Stomach (tissue), 9 donors: ENCODE data around the gene TERB1. TPM values are rescaled to one million over a fixed set of nuclear protein-coding genes. Genes with fewer than 3 reads are reported as not detected.
"Not testable (repeated sequence)": the region's sequence is repeated elsewhere in the genome, so short reads cannot be mapped to it uniquely, and the experiment has no call there.

Source experiments
- DNase-seq, 2 donors: peaks; one replicate each; pipeline versions ENCODE4 v3.0.0 to v3.0.0-alpha.2; 2013 to 2019
- H3K27ac ChIP-seq, 5 donors: fragments of 200-600 bp in 4 of 5; sonication (generic) in 4 of 5; one replicate each; pipeline ENCODE4 v1.5.1; 2013 to 2019; ENCODE audit warnings: mild to moderate bottlenecking in 1 of 5, moderate library complexity in 1 of 5
- H3K27me3 ChIP-seq, 3 donors: fragments of 200-600 bp; sonication (generic); one replicate each; pipeline ENCODE4 v1.5.1; 2017 to 2019; ENCODE audit warnings: mixed run types in 1 of 3
- H3K36me3 ChIP-seq, 4 donors: fragments of 200-600 bp; sonication (generic); 1 replicate in 3 of 4; 2 replicates in 1 of 4; pipeline ENCODE4 v1.5.1; 2016 to 2019
- H3K4me1 ChIP-seq, 4 donors: fragments of 200-600 bp; sonication (generic); one replicate each; pipeline ENCODE4 v1.5.1; 2016 to 2019
- H3K4me3 ChIP-seq, 4 donors: fragments of 200-600 bp; sonication (generic) in 3 of 4; one replicate each; pipeline ENCODE4 v1.5.1; 2016 to 2019; ENCODE audit warnings: mild to moderate bottlenecking in 1 of 4
- H3K9me3 ChIP-seq, 4 donors: fragments of 200-600 bp; sonication (generic); one replicate each; pipeline ENCODE4 v1.5.1; 2016 to 2019
- CTCF ChIP-seq, 7 experiments: fragments of 450-650 bp in 4 of 7; fragments of 200-600 bp in 3 of 7; sonication (generic) in 3 of 7; IDR thresholded peaks; one replicate each; pipeline ENCODE4 v1.5.1; 2016 to 2019; ENCODE audit warnings: antibody characterized with exemption in 7 of 7, control low read depth in 2 of 7, mild to moderate bottlenecking in 1 of 7
- EP300 ChIP-seq: sonication (generic); formaldehyde crosslinking; IDR thresholded peaks from one replicate; pipeline ENCODE4 v1.6.1; 2017; ENCODE audit warnings: antibody characterized with exemption
- POLR2A ChIP-seq, 4 donors: fragments of 450-650 bp; IDR thresholded peaks; one replicate each; pipeline ENCODE4 v1.6.1; 2016; ENCODE audit warnings: antibody characterized with exemption in 4 of 4, control low read depth in 2 of 4, mild to moderate bottlenecking in 1 of 4, moderate library complexity in 1 of 4
- POLR2AphosphoS5 ChIP-seq, 3 donors: sonication (generic); formaldehyde crosslinking; IDR thresholded peaks; one replicate each; pipeline ENCODE4 v1.6.1; 2016; ENCODE audit warnings: antibody characterized with exemption in 3 of 3
- WGBS, 5 donors: extraction: QIAGEN DNeasy Blood & Tissue Kit in 3 of 5; methylation state at CpG; one replicate each; pipeline versions ENCODE4 v1.1.5 to v1.1.7; 2013 to 2018; 5-methylcytosine and 5-hydroxymethylcytosine counted together
- intact Hi-C: fragments of 100-400 bp; cut with DNase I; formaldehyde crosslinking; loops from one replicate; pipeline ENCODE4 v1.15.1; 2023; ENCODE audit warnings: low total_unique reads
- polyA plus RNA-seq, 3 donors: library from polyadenylated mRNA; stranded (reverse); fragments of 200-250 nt; gene quantifications; one replicate each; pipeline ENCODE4 v1.2.3, GENCODE V29; 2013
- total RNA-seq, 5 donors: library from RNA; depleted of rRNA; stranded (reverse); fragments of >200 nt; gene quantifications; one replicate each; pipeline versions ENCODE4 v1.1.0 to v1.2.3, GENCODE V29; 2014 to 2016
- donor health status: healthy with polysubstance abuse.
- donor health status: Bipolar disorder and iron deficiency.
- donor health status: healthy.

TERB1 gene
- total and polyA plus RNA-seq, 8 donors = not detected

- no peak for DNase-seq
- peaks cover 22 to 64% (median 64%) of the 10 kb centered on the region in 4 donors for H3K36me3 ChIP-seq
- WGBS, 5 donors = 91 to 98% (median 92%) methylated on average over 5 of the region's 5 CpGs
Observed at GRCh38 chr16:66802159-66802558, 775 bp upstream of the TERB1 start.

GRCh38 chr16:66800856-66801255, 528 bp downstream of the TERB1 start:
- TF ChIP-seq CTCF (IDR thresholded peaks at IDR 0.05) (no peak), EP300 (no peak), POLR2A (IDR thresholded peaks at IDR 0.05) (no peak)
- Histone ChIP-seq H3K27ac (no peak overlapping the region), H3K36me3 (peaks cover 20 to 51% (median 50%) of the 10 kb centered on the region in 4 donors), H3K4me3 (no peak overlapping the region), H3K9me3 (no peaks in the 10 kb centered on the region), H3K4me1 (no peaks in the 10 kb centered on the region), H3K27me3 (no peaks in the 10 kb centered on the region)
- intact Hi-C loops = no loop called here
- 93 to 100% (median 94%) methylated on average over 1 to 19 of the region's 19 CpGs for WGBS, 5 donors
- DNase-seq = no peak

More at GRCh38 chr16:66802159-66802558, 775 bp upstream of the TERB1 start:
- Histone ChIP-seq H3K27me3 (no peaks in the 10 kb centered on the region), H3K9me3 (no peaks in the 10 kb centered on the region), H3K4me3 (no peak overlapping the region), H3K4me1 (no peaks in the 10 kb centered on the region), H3K27ac (no peak overlapping the region)
- TF ChIP-seq POLR2A (IDR thresholded peaks at IDR 0.05) (no peak), EP300 (no peak), POLR2AphosphoS5 (IDR thresholded peaks at IDR 0.05) (no peak)
- intact Hi-C loops = no loop called here

GRCh38 chr16:66798161-66798560, 3.2 kb downstream of the TERB1 start:
- no peak for DNase-seq
- TF ChIP-seq POLR2AphosphoS5 (IDR thresholded peaks at IDR 0.05) (no peak), POLR2A (IDR thresholded peaks at IDR 0.05) (no peak), CTCF (IDR thresholded peaks at IDR 0.05) (no peak), EP300 (no peak)
- H3K4me3 ChIP-seq = no peak overlapping the region
- H3K27me3 ChIP-seq = no peaks in the 10 kb centered on the region
- H3K9me3 ChIP-seq = no peaks in the 10 kb centered on the region
- H3K4me1 ChIP-seq = no peaks in the 10 kb centered on the region
- peaks cover 0 to 24% (median 24%) of the 10 kb centered on the region in 4 donors for H3K36me3 ChIP-seq
- H3K27ac ChIP-seq = no peak overlapping the region
- intact Hi-C loops = no loop called here
- WGBS, 5 donors = 82 to 90% (median 83%) methylated on average over 2 of the region's 2 CpGs

- H3K27me3 ChIP-seq, intact Hi-C loops, DNase-seq, H3K9me3 ChIP-seq, H3K4me3 ChIP-seq, H3K4me1 ChIP-seq, H3K36me3 ChIP-seq, H3K27ac ChIP-seq: not testable (repeated sequence)
- WGBS, 5 donors = 83 to 85% (median 83%) methylated on average over 6 of the region's 6 CpGs
Observed at GRCh38 chr16:66793984-66794383, 7.4 kb downstream of the TERB1 start.

GRCh38 chr16:66790130-66790733, 11.2 kb downstream of the TERB1 start:
- DNase-seq = no peak
- intact Hi-C loops = no loop called here
- Histone ChIP-seq H3K9me3 (no peaks in the 10 kb centered on the region), H3K27me3 (no peaks in the 10 kb centered on the region), H3K4me1 (no peaks in the 10 kb centered on the region), H3K4me3 (no peak overlapping the region), H3K27ac (no peak overlapping the region), H3K36me3 (no peaks in the 10 kb centered on the region)
- WGBS, 5 donors = 55 to 71% (median 69%) methylated on average over 3 of the region's 3 CpGs
- TF ChIP-seq POLR2A (IDR thresholded peaks at IDR 0.05) (no peak), POLR2AphosphoS5 (IDR thresholded peaks at IDR 0.05) (no peak), CTCF (IDR thresholded peaks at IDR 0.05) (no peak), EP300 (no peak)
